ENCODE measurements around the gene RAB27A. TPM values are rescaled to one million over a fixed set of nuclear protein-coding genes. Genes with fewer than 3 reads are reported as not detected.

Gene RAB27A
- total RNA-seq, 1 experiment from 2014 or later, result 8.0 TPM

GRCh38 chr15:55297315-55297714, 7.7 kb upstream of the RAB27A start:
- no peaks in the 10 kb centered on the region for H3K4me1 ChIP-seq (ENCODE audit: control insufficient read depth, insufficient read depth, low read length)
- ChIA-PET POLR2A (no interaction called here), CTCF (interaction anchor here (0.6 kb wide), 1 partner anchor 72 kb away, joined by 7 read pairs; no protein-coding TSS in a partner anchor)
- H3K27ac ChIP-seq (ENCODE audit: low read length), result no peak overlapping the region
- no peak overlapping the region for H3K4me3 ChIP-seq (ENCODE audit: low read depth in 2 of 2, low read length in 2 of 2)
- BruUV-seq (replicated peaks), result no TSS peak
- no peak for TF ChIP-seq CTCF (IDR thresholded peaks at IDR 0.05)
- no peak for TF ChIP-seq REST (IDR thresholded peaks at IDR 0.05; ENCODE audit: insufficient read depth in 1 of 2, low read depth in 2 of 2, low read length in 1 of 2)
- no peak for TF ChIP-seq SIN3A (IDR thresholded peaks at IDR 0.05; ENCODE audit: borderline replicate concordance, insufficient read depth, low read depth, low read length)
- no peak for TF ChIP-seq POLR2AphosphoS5 (IDR thresholded peaks at IDR 0.05; ENCODE audit: low read depth, low read length)
- no peak for TF ChIP-seq TCF7L2 (IDR thresholded peaks at IDR 0.05; ENCODE audit: low read depth, low read length)
- DNase-seq (ENCODE audit: low read depth, low spot score) (no peak), ATAC-seq (no peak)
- H3K36me3 ChIP-seq (ENCODE audit: control insufficient read depth, insufficient read depth, low read length), result no peaks in the 10 kb centered on the region
- H3K9me3 ChIP-seq (ENCODE audit: control insufficient read depth, insufficient read depth, low read depth, low read length), result no peaks in the 10 kb centered on the region
- intact Hi-C loops (cut with micrococcal nuclease; ENCODE audit: unreplicated experiment), result no loop called here
- in situ Hi-C loops (cut with HindIII; ENCODE audit: low pct_unique_long_range_greater_than_20kb, low sequenced_read_pairs), result no loop called here
- H3K27me3 ChIP-seq (ENCODE audit: control insufficient read depth, insufficient read depth, low read length), result no peaks in the 10 kb centered on the region

- ChIA-PET CTCF (no interaction called here), POLR2A (no interaction called here)
- TF ChIP-seq SIN3A (IDR thresholded peaks at IDR 0.05; ENCODE audit: borderline replicate concordance, insufficient read depth, low read depth, low read length) (no peak), POLR2AphosphoS5 (IDR thresholded peaks at IDR 0.05; ENCODE audit: low read depth, low read length) (no peak), TCF7L2 (IDR thresholded peaks at IDR 0.05; ENCODE audit: low read depth, low read length) (no peak), REST (IDR thresholded peaks at IDR 0.05; ENCODE audit: insufficient read depth in 1 of 2, low read depth in 2 of 2, low read length in 1 of 2) (no peak), CTCF (IDR thresholded peaks at IDR 0.05) (peak; percentile 95)
- BruUV-seq (replicated peaks), result no TSS peak
- DNase-seq (ENCODE audit: low read depth, low spot score) (no peak), ATAC-seq (peak; percentile 96)
- H3K4me1 ChIP-seq (ENCODE audit: control insufficient read depth, insufficient read depth, low read length), result peaks cover 4% of the 10 kb centered on the region; the same call in 1 of the 2 replicates
- H3K9me3 ChIP-seq (ENCODE audit: control insufficient read depth, insufficient read depth, low read depth, low read length), result no peaks in the 10 kb centered on the region
- in situ Hi-C loops (cut with HindIII; ENCODE audit: low pct_unique_long_range_greater_than_20kb, low sequenced_read_pairs), result no loop called here
- no peaks in the 10 kb centered on the region for H3K36me3 ChIP-seq (ENCODE audit: control insufficient read depth, insufficient read depth, low read length)
- 0 out of 2 replicates have a peak overlapping the region, but pooled peaks have one; percentile 34 for H3K27ac ChIP-seq (ENCODE audit: low read length)
- H3K4me3 ChIP-seq (ENCODE audit: low read depth in 2 of 2, low read length in 2 of 2), result peak overlapping the region; percentile 69 to 93
- H3K27me3 ChIP-seq (ENCODE audit: control insufficient read depth, insufficient read depth, low read length), result no peaks in the 10 kb centered on the region
- intact Hi-C loops (cut with micrococcal nuclease; ENCODE audit: unreplicated experiment), result loop anchor here (1.0 kb wide), 1 partner anchor 73 kb away; no protein-coding TSS in a partner anchor
Observed at GRCh38 chr15:55290528-55291057, 980 bp upstream of the RAB27A start.
